Stimulated activated naive B cell treated with anti-CD40 and anti-IgM and Interleukin-4, amounts not matched to agents 10 μg/mL and 1 μg/mL and 100 μg/mL, for 72 hours (primary cell): ENCODE results near the gene KMT2C.

ENCODE experiments used
- ATAC-seq, 2 donors: fragments of 150-1000 bp; cut with Tn5 transposase; replicated peaks; 2 replicates each; pipeline ENCODE4 v1.10.0; 2021; ENCODE audit warnings: moderate library complexity in 1 of 2
- DNase-seq: peaks from one replicate; pipeline ENCODE4 v3.0.0; 2021
- H3K27ac Mint-ChIP-seq: one replicate; pipeline ENCODE4 v1.8.0; 2022; ENCODE audit warnings: mild to moderate bottlenecking, mixed read lengths
- H3K27me3 Mint-ChIP-seq, 2 donors: one replicate each; pipeline ENCODE4 v1.8.0; 2022; ENCODE audit warnings: mixed read lengths in 2 of 2
- H3K36me3 Mint-ChIP-seq, 2 donors: one replicate each; pipeline ENCODE4 v1.8.0; 2022; ENCODE audit warnings: mixed read lengths in 2 of 2, mild to moderate bottlenecking in 1 of 2
- H3K4me1 Mint-ChIP-seq, 2 donors: one replicate each; pipeline ENCODE4 v1.8.0; 2022; ENCODE audit warnings: mixed read lengths in 2 of 2, mild to moderate bottlenecking in 1 of 2
- H3K4me3 Mint-ChIP-seq, 2 donors: one replicate each; pipeline ENCODE4 v1.8.0; 2022; ENCODE audit warnings: mild to moderate bottlenecking in 2 of 2, mixed read lengths in 2 of 2, moderate library complexity in 1 of 2
- H3K9me3 Mint-ChIP-seq, 2 donors: one replicate each; pipeline ENCODE4 v1.8.0; 2022; ENCODE audit warnings: mixed read lengths in 2 of 2, mild to moderate bottlenecking in 1 of 2

The KMT2C gene

DNA sequence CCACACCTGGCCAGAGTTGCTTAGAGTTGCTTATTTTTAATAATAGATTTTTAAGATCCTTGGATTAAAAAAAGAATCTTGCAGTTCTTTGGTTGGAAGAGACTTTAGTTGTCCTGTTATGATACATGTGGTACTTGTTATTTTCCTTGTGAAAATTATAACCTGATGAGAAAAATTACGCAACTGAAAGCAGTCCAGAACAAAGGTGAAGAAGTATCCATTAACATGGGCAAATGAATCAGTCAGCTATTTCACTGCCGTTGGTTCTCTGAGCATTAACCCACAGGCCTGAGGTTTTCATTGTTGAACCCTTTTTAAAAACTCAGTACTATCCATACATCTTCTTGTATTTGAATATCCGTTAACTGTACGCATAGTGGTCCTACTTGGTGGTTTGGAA, 342.1 kb downstream of the KMT2C start:
- DNase-seq: no peak
- Mint-ChIP-seq H3K9me3 (peaks cover 6 to 8% of the 10 kb centered on the region in 2 donors), H3K4me3 (no peak overlapping the region), H3K36me3 (peaks cover 17 to 26% of the 10 kb centered on the region in 2 donors), H3K27me3 (no peaks in the 10 kb centered on the region), H3K27ac (no peak overlapping the region), H3K4me1 (peaks cover 0 to 3% of the 10 kb centered on the region in 2 donors)
- ATAC-seq: no peak

DNA sequence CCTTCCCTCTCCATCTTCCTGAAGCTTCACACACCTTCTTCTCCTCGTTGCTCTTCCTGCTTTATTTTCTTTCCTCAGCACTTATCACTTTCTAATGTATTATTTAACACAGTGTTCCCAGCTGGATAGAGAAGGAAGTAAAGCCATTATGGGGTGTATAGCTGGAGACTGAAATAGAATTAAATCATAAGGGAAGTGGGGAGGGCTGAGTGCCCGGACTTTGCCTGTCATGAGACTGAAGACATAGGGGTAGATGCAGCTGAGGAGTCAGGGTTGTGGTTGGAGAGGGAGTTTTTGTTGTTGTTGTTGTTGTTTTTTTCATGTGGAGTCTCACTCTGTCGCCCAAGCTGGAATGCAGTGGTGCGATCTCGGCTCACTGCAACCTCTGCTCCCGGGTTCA, 345.1 kb downstream of the KMT2C start:
- Mint-ChIP-seq H3K27me3 (no peaks in the 10 kb centered on the region), H3K4me1 (peaks cover 0 to 3% of the 10 kb centered on the region in 2 donors), H3K4me3 (no peak overlapping the region), H3K9me3 (peaks cover 9 to 11% of the 10 kb centered on the region in 2 donors), H3K36me3 (peaks cover 20 to 31% of the 10 kb centered on the region in 2 donors), H3K27ac (no peak overlapping the region)
- ATAC-seq (no peak), DNase-seq (no peak)

DNA sequence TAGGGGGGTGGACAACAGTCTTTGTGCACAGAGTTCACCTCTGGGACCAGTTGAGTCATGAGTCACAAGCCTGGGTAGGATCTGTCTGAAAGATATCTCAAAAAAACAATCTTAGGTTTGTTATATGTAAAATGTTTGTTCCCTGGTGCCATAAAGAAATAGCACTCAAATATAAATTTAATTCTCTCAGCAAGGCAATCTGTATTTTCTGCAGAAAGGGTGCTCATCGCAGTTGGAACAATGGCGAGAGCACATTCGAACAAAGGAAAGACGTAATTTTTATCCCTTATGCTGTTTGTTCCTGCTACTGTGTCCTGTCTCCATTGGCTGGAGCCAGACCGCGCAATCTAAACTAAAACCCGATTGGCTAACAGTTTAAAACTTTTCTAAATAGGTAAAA, 346.6 kb downstream of the KMT2C start:
- DNase-seq (no peak), ATAC-seq (no peak)
- peaks cover 0 to 3% of the 10 kb centered on the region in 2 donors for H3K4me1 Mint-ChIP-seq
- H3K4me3 Mint-ChIP-seq: no peak overlapping the region
- peaks cover 9 to 11% of the 10 kb centered on the region in 2 donors for H3K9me3 Mint-ChIP-seq
- peaks cover 23 to 31% of the 10 kb centered on the region in 2 donors for H3K36me3 Mint-ChIP-seq
- no peaks in the 10 kb centered on the region for H3K27me3 Mint-ChIP-seq
- no peak overlapping the region for H3K27ac Mint-ChIP-seq

DNA sequence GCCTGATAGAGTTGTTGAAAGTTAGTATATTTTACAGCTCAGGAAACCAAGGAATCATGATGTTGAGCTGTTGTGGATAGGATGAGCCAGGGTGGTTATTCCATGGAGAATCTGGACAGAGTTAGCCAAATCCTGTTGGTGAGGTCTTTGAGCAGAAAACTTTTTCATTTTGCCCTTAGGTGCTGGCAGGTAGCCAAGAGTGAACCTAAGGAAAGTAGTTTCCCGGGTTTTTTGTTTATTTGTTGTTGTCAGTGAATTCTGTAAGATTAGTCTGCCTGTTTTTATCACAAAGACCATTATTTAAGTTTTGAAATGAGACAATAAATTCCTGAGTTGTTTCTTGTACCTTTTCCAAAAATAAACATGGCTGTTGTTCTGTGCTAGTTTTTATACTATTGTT, 349.3 kb downstream of the KMT2C start:
- Mint-ChIP-seq H3K4me3 (no peak overlapping the region), H3K9me3 (peaks cover 11 to 16% of the 10 kb centered on the region in 2 donors), H3K27ac (no peak overlapping the region), H3K36me3 (peaks cover 26 to 34% of the 10 kb centered on the region in 2 donors), H3K27me3 (no peaks in the 10 kb centered on the region), H3K4me1 (peaks cover 8 to 11% of the 10 kb centered on the region in 2 donors)
- DNase-seq (no peak), ATAC-seq (no peak)

DNA sequence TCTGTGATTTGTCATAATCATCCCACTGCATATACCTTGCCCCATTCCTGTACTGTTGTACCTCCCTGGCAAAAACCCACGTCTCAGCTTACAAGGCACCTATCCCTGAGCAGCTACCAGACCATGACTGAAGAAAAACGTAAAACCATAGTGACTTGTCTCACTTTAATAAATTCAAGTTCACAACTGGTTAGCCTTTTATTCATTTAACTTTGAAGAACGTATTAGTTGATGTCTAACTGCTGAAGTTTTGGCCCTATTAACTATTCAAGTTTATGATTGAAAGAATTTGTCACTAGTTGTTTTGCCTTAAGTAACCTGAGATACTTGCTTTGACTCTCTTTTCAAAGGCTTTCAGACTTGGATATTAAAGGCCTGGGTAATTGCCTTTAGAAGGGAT, 350.7 kb downstream of the KMT2C start:
- no peaks in the 10 kb centered on the region for H3K27me3 Mint-ChIP-seq
- H3K36me3 Mint-ChIP-seq: peaks cover 25 to 29% of the 10 kb centered on the region in 2 donors
- ATAC-seq (no peak), DNase-seq (no peak)
- H3K4me3 Mint-ChIP-seq: no peak overlapping the region
- no peak overlapping the region for H3K27ac Mint-ChIP-seq
- peaks cover 6 to 14% of the 10 kb centered on the region in 2 donors for H3K9me3 Mint-ChIP-seq
- peaks cover 5 to 11% of the 10 kb centered on the region in 2 donors for H3K4me1 Mint-ChIP-seq
